ENCODE results near the gene NAPEPLD.
"Not testable (repeated sequence)": the region's sequence is repeated elsewhere in the genome, so short reads cannot be mapped to it uniquely, and the experiment has no call there.

Gene NAPEPLD

GRCh38 chr7:103082497-103082896, 66.4 kb downstream of the NAPEPLD start:
- H3K4me3 ChIP-seq (ENCODE audit: low read depth, low read length), result no peak overlapping the region

GRCh38 chr7:103080923-103081322, 68.0 kb downstream of the NAPEPLD start:
- no peak overlapping the region for H3K4me3 ChIP-seq (ENCODE audit: low read depth, low read length)
- no peak for TF ChIP-seq CTCF (IDR thresholded peaks at IDR 0.05; ENCODE audit: borderline replicate concordance, insufficient read depth, low read depth, low read length)

More at GRCh38 chr7:103082497-103082896, 66.4 kb downstream of the NAPEPLD start:
- no peak for TF ChIP-seq CTCF (IDR thresholded peaks at IDR 0.05; ENCODE audit: borderline replicate concordance, insufficient read depth, low read depth, low read length)

- no peak overlapping the region for H3K4me3 ChIP-seq (ENCODE audit: low read depth, low read length)
- TF ChIP-seq CTCF (IDR thresholded peaks at IDR 0.05; ENCODE audit: borderline replicate concordance, insufficient read depth, low read depth, low read length), result no peak
These were observed 69.1 kb downstream of the NAPEPLD start for GRCh38 chr7:103079836-103080235.

GRCh38 chr7:103078226-103078625, 70.7 kb downstream of the NAPEPLD start:
- H3K4me3 ChIP-seq (ENCODE audit: low read depth, low read length), result not testable (repeated sequence)

- no peak for TF ChIP-seq CTCF (IDR thresholded peaks at IDR 0.05; ENCODE audit: borderline replicate concordance, insufficient read depth, low read depth, low read length)
- H3K4me3 ChIP-seq (ENCODE audit: low read depth, low read length), result no peak overlapping the region
These were observed 71.6 kb downstream of the NAPEPLD start for GRCh38 chr7:103077318-103077717.

- no peak for TF ChIP-seq CTCF (IDR thresholded peaks at IDR 0.05; ENCODE audit: borderline replicate concordance, insufficient read depth, low read depth, low read length)
These were observed 72.1 kb downstream of the NAPEPLD start for GRCh38 chr7:103076764-103077163.

GRCh38 chr7:103075337-103075918, 73.5 kb downstream of the NAPEPLD start:
- no peak for TF ChIP-seq CTCF (IDR thresholded peaks at IDR 0.05; ENCODE audit: borderline replicate concordance, insufficient read depth, low read depth, low read length)

More at GRCh38 chr7:103076764-103077163, 72.1 kb downstream of the NAPEPLD start:
- no peak overlapping the region for H3K4me3 ChIP-seq (ENCODE audit: low read depth, low read length)

More at GRCh38 chr7:103075337-103075918, 73.5 kb downstream of the NAPEPLD start:
- H3K4me3 ChIP-seq (ENCODE audit: low read depth, low read length), result peak overlapping the region; percentile 51
